Lower lobe of right lung (tissue), 2 donors: Measurements from ENCODE around the gene KCP. TPM values are rescaled to one million over a fixed set of nuclear protein-coding genes. Genes with fewer than 3 reads are reported as not detected.

Experiments used
- ATAC-seq, 2 donors: fragments of 200-7000 bp; cut with Tn5 transposase; one replicate each; pipeline ENCODE4 v1.9.1; 2020 to 2022; ENCODE audit warnings: mild to moderate bottlenecking in 2 of 2, moderate library complexity in 2 of 2
- DNase-seq: peaks from one replicate; pipeline ENCODE4 v3.0.0-alpha.2; 2020
- H3K27ac ChIP-seq: fragments of 200-600 bp; one replicate; pipeline ENCODE4 v1.8.0; 2022
- H3K27me3 ChIP-seq: fragments of 200-600 bp; one replicate; pipeline ENCODE4 v1.8.0; 2022; ENCODE audit warnings: low read depth
- H3K36me3 ChIP-seq: fragments of 200-600 bp; one replicate; pipeline ENCODE4 v1.8.0; 2022; ENCODE audit warnings: mild to moderate bottlenecking
- H3K4me1 ChIP-seq: fragments of 200-600 bp; one replicate; pipeline ENCODE4 v1.8.0; 2022
- H3K4me3 ChIP-seq: fragments of 200-600 bp; one replicate; pipeline ENCODE4 v1.8.0; 2022; ENCODE audit warnings: mild to moderate bottlenecking
- H3K9me3 ChIP-seq: fragments of 200-600 bp; one replicate; pipeline ENCODE4 v1.8.0; 2022
- intact Hi-C: fragments of 100-400 bp; cut with DNase I; formaldehyde crosslinking; loops from one replicate; pipeline ENCODE4 v1.11.0; 2022
- total RNA-seq: library from RNA; stranded (reverse); fragmentation: NEBNext Ultra II Directional; extraction: Animal tissue kit (Norgen Biotek cat#: 25700); gene quantifications from one replicate; pipeline ENCODE4 v1.2.1, GENCODE V29; 2021
- TF ChIP-seq, protein P1 (sequence below): fragments of 200-600 bp; IDR thresholded peaks from one replicate; pipeline ENCODE4 v1.8.0; 2022; ENCODE audit warnings: antibody characterized with exemption, mild to moderate bottlenecking
- donor health status: DM: no; HTN: yes; CAD: no; lungs with severe emphysema.

KCP gene
- total RNA-seq, 1 donor from 2014 or later, result 1.3 TPM

DNA sequence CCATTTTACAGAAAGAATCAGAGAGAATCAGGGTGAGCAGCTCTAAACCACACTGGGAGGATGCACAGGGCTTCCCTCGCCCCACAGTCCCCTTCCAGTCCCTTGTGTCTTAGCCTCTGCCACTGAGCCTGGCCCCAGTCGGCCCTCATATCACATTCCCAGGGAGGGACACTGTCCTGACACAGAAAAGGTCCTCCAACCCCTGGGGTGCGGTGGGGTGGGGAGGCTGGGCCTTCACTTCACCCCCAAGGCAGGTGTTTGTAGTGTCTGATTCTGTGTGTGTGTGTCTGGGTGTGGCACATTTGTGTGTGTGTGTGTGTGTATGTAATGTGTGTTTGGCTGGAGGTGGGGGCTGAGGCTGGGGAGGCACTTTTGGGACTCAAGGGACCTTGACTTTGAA is 1.8 kb upstream of the KCP start:
- H3K27ac ChIP-seq, result no peak overlapping the region
- TF ChIP-seq, protein P1, sequence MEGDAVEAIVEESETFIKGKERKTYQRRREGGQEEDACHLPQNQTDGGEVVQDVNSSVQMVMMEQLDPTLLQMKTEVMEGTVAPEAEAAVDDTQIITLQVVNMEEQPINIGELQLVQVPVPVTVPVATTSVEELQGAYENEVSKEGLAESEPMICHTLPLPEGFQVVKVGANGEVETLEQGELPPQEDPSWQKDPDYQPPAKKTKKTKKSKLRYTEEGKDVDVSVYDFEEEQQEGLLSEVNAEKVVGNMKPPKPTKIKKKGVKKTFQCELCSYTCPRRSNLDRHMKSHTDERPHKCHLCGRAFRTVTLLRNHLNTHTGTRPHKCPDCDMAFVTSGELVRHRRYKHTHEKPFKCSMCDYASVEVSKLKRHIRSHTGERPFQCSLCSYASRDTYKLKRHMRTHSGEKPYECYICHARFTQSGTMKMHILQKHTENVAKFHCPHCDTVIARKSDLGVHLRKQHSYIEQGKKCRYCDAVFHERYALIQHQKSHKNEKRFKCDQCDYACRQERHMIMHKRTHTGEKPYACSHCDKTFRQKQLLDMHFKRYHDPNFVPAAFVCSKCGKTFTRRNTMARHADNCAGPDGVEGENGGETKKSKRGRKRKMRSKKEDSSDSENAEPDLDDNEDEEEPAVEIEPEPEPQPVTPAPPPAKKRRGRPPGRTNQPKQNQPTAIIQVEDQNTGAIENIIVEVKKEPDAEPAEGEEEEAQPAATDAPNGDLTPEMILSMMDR, result no peak
- intact Hi-C loops, result no loop called here
- peaks cover 78% of the 10 kb centered on the region for H3K27me3 ChIP-seq
- DNase-seq (no peak), ATAC-seq (no peak)
- no peaks in the 10 kb centered on the region for H3K9me3 ChIP-seq
- peaks cover 21% of the 10 kb centered on the region for H3K4me1 ChIP-seq
- no peak overlapping the region for H3K4me3 ChIP-seq
- H3K36me3 ChIP-seq, result no peaks in the 10 kb centered on the region

DNA sequence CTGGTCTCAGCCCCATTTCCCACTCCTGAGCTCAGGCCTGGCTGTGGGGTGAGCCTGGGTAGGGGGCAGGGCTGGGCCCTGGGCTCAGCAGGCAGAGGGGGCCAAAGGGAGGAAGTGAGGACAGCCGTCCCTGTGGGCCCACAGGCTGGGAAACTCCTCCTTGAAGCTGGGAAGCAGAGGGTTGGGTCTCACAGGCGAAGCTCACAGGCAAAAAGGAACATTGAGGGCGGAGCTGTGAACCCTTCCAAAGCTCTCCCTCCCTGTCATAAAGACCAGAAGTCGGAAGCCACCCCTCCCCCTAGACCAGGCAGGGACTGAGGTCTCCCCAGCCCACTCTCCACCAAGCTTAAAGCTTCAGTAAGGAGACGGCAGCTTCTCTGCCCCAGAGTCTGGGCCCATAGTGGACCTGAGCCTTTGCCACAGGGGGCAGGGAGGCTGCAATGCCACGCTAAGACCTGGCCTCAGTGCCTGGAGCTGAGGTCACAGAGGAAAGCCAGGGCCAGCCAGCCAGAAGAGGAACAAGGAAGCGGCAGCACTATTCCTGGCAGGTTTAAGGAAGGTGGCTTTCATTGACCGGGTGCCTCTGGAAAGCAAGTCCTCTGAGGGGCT is 1.0 kb upstream of the KCP start:
- peaks cover 77% of the 10 kb centered on the region for H3K27me3 ChIP-seq
- ATAC-seq (no peak), DNase-seq (no peak)
- no peaks in the 10 kb centered on the region for H3K9me3 ChIP-seq
- H3K4me1 ChIP-seq, result peaks cover 21% of the 10 kb centered on the region
- H3K27ac ChIP-seq, result no peak overlapping the region
- intact Hi-C loops, result no loop called here
- no peaks in the 10 kb centered on the region for H3K36me3 ChIP-seq
- TF ChIP-seq, protein P1, result no peak
- no peak overlapping the region for H3K4me3 ChIP-seq

DNA sequence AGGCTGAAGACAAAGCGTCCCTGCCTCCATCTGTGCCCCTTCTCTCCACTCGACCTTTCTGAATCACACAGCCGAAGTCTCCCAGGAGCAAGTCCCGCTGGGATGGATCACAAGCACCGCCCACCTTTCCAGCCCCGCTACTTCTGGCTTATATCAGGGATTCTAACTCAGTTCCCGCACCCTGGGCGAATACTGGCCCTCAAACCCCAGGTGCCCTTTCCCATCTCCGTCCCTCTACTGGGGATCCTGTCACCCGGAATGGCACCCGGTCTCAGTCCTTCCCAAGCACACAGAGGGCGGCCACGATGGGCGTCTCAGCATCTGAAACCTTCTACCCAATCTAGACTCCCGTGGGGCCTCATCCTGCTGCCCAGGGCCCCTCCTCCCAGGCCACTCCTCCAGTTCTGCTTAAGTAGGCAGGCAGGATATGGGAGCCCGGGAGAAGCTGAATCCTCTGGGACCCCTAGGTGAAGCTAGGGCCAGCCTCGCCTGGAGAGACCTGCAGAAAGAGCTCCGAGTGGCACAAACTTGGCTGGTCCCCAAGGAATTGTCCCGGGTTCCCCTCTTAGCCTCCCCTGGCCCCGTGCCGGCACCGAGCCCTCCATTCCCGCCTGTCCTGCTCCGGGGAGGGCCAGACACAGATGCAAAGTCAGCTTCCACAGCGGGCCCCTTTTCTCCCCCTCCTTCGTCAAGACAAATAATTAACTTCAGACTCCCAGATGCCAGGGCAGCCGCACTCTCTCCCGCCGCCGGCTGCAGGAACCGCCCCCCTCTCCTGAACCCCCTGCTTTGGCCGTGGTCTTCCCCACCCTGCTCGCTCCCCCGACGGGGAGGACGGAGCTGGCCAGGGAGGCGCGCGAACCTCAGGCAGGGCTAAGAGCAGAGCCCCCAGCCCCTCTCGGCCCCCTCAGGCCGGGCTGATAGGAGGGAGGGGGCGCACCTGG is 612 bp downstream of the KCP start:
- Histone ChIP-seq H3K9me3 (no peaks in the 10 kb centered on the region), H3K36me3 (no peaks in the 10 kb centered on the region), H3K4me1 (peaks cover 11% of the 10 kb centered on the region), H3K4me3 (peak overlapping the region; percentile 12), H3K27me3 (peaks cover 66% of the 10 kb centered on the region), H3K27ac (no peak overlapping the region)
- DNase-seq, result no peak
- ATAC-seq, result peak; percentile 5 to 8
- intact Hi-C loops, result no loop called here
- TF ChIP-seq, protein P1, result no peak

DNA sequence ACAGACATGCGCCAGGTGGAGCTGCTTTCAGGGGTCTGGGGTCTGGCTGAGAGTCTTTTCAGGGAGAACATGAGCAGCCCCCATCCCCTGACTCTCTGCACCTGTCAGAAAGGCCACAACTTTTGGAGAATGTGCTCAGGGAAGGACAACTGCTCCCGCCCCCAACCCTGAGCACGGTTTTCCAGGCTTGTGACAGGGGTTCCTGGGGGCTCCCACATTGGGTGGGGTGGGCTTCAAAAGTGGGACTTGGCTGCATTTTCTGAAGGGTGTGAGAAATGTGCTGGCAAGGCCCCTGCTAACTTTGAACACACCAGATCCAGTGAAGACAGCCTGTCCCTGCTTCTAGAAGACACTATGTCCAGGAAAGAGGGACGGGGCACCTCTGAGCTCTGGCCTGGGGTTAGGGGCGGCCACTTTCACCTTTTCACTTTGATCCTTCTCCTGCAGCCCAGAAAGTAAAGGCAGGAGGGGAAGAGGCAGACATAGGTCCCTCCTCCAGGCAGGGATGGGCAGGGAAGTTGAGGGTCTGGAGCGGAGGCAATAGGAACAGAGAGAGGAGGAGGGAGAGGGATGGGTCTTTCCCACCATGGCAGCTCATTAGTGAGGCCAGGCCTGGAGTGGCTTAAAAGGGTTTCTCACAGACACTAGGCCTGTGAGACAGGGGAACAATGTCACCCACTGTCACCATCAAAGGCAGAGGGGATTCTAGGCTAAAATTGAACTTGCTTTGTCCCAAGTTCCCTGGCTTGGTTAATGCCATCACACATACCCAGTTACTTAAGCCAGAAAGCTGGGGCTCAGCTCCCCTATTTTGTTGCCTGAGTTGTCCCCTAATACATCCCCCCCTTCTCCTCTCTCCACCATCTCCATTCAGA is 1.5 kb downstream of the KCP start:
- H3K4me1 ChIP-seq, result peaks cover 11% of the 10 kb centered on the region
- no peaks in the 10 kb centered on the region for H3K36me3 ChIP-seq
- DNase-seq, result no peak
- H3K27ac ChIP-seq, result no peak overlapping the region
- TF ChIP-seq, protein P1, result no peak
- intact Hi-C loops, result no loop called here
- ATAC-seq, result no peak
- peaks cover 64% of the 10 kb centered on the region for H3K27me3 ChIP-seq
- H3K9me3 ChIP-seq, result no peaks in the 10 kb centered on the region
- H3K4me3 ChIP-seq, result no peak overlapping the region
